Measurements from ENCODE around the gene CDCA4.
"Not testable (repeated sequence)": the region's sequence is repeated elsewhere in the genome, so short reads cannot be mapped to it uniquely, and the experiment has no call there.

The CDCA4 gene

GRCh38 chr14:105030194-105030593, 9.3 kb upstream of the CDCA4 start:
- Mint-ChIP-seq H3K9me3 (ENCODE audit: low read depth) (no peaks in the 10 kb centered on the region), H3K36me3 (peaks cover 4% of the 10 kb centered on the region), H3K4me1 (ENCODE audit: low read depth) (peaks cover 35% of the 10 kb centered on the region), H3K27ac (no peak overlapping the region), H3K4me3 (no peak overlapping the region), H3K27me3 (no peaks in the 10 kb centered on the region)

GRCh38 chr14:105029402-105029801, 8.5 kb upstream of the CDCA4 start:
- Mint-ChIP-seq H3K27me3 (no peaks in the 10 kb centered on the region), H3K4me1 (ENCODE audit: low read depth) (peaks cover 40% of the 10 kb centered on the region), H3K27ac (no peak overlapping the region), H3K9me3 (ENCODE audit: low read depth) (no peaks in the 10 kb centered on the region), H3K4me3 (no peak overlapping the region), H3K36me3 (peaks cover 4% of the 10 kb centered on the region)

- Mint-ChIP-seq H3K27me3 (no peaks in the 10 kb centered on the region), H3K4me3 (no peak overlapping the region), H3K9me3 (ENCODE audit: low read depth) (no peaks in the 10 kb centered on the region), H3K27ac (no peak overlapping the region), H3K4me1 (ENCODE audit: low read depth) (peaks cover 40% of the 10 kb centered on the region), H3K36me3 (peaks cover 4% of the 10 kb centered on the region)
These were observed 7.5 kb upstream of the CDCA4 start for GRCh38 chr14:105028251-105028927.

- H3K4me3 Mint-ChIP-seq, H3K36me3 Mint-ChIP-seq: not testable (repeated sequence)
These were observed 6.8 kb upstream of the CDCA4 start for GRCh38 chr14:105027718-105028117.

GRCh38 chr14:105026802-105027563, 6.1 kb upstream of the CDCA4 start:
- Mint-ChIP-seq H3K27ac (peak overlapping the region; percentile 74), H3K36me3 (peaks cover 5% of the 10 kb centered on the region), H3K27me3 (no peaks in the 10 kb centered on the region), H3K4me3 (no peak overlapping the region), H3K4me1 (ENCODE audit: low read depth) (peaks cover 41% of the 10 kb centered on the region), H3K9me3 (ENCODE audit: low read depth) (no peaks in the 10 kb centered on the region)

More at GRCh38 chr14:105027718-105028117, 6.8 kb upstream of the CDCA4 start:
- not testable (repeated sequence) for H3K27me3 Mint-ChIP-seq; H3K27ac Mint-ChIP-seq; H3K9me3 Mint-ChIP-seq (ENCODE audit: low read depth)
- H3K4me1 Mint-ChIP-seq (ENCODE audit: low read depth): peaks cover 41% of the 10 kb centered on the region

- H3K36me3 Mint-ChIP-seq: peaks cover 8% of the 10 kb centered on the region
- H3K4me3 Mint-ChIP-seq: peak overlapping the region; percentile 23
- no peaks in the 10 kb centered on the region for H3K9me3 Mint-ChIP-seq (ENCODE audit: low read depth)
- H3K27ac Mint-ChIP-seq: peak overlapping the region; percentile 74
- H3K27me3 Mint-ChIP-seq: no peaks in the 10 kb centered on the region
- peaks cover 46% of the 10 kb centered on the region for H3K4me1 Mint-ChIP-seq (ENCODE audit: low read depth)
These were observed 5.3 kb upstream of the CDCA4 start for GRCh38 chr14:105026033-105026785.

- Mint-ChIP-seq H3K4me1 (ENCODE audit: low read depth) (peaks cover 46% of the 10 kb centered on the region), H3K36me3 (peaks cover 8% of the 10 kb centered on the region), H3K27me3 (no peaks in the 10 kb centered on the region), H3K27ac (peak overlapping the region; percentile 74), H3K9me3 (ENCODE audit: low read depth) (no peaks in the 10 kb centered on the region), H3K4me3 (no peak overlapping the region)
These were observed 4.5 kb upstream of the CDCA4 start for GRCh38 chr14:105025429-105025828.

- Mint-ChIP-seq H3K27ac (peak overlapping the region; percentile 66), H3K9me3 (ENCODE audit: low read depth) (no peaks in the 10 kb centered on the region), H3K4me3 (peak overlapping the region; percentile 100), H3K4me1 (ENCODE audit: low read depth) (peaks cover 58% of the 10 kb centered on the region), H3K36me3 (peaks cover 10% of the 10 kb centered on the region), H3K27me3 (no peaks in the 10 kb centered on the region)
These were observed 3.1 kb upstream of the CDCA4 start for GRCh38 chr14:105023791-105024480.

- no peaks in the 10 kb centered on the region for H3K27me3 Mint-ChIP-seq
These were observed 2.3 kb upstream of the CDCA4 start for GRCh38 chr14:105023144-105023543.

GRCh38 chr14:105022276-105022670, 1.4 kb upstream of the CDCA4 start:
- Mint-ChIP-seq H3K4me1 (ENCODE audit: low read depth) (peaks cover 66% of the 10 kb centered on the region), H3K4me3 (peak overlapping the region; percentile 100), H3K9me3 (ENCODE audit: low read depth) (no peaks in the 10 kb centered on the region), H3K27ac (peak overlapping the region; percentile 97), H3K36me3 (peaks cover 8% of the 10 kb centered on the region), H3K27me3 (no peaks in the 10 kb centered on the region)

More at GRCh38 chr14:105023144-105023543, 2.3 kb upstream of the CDCA4 start:
- no peaks in the 10 kb centered on the region for H3K9me3 Mint-ChIP-seq (ENCODE audit: low read depth)
- peak overlapping the region; percentile 66 for H3K27ac Mint-ChIP-seq
- H3K36me3 Mint-ChIP-seq: peaks cover 10% of the 10 kb centered on the region
- H3K4me3 Mint-ChIP-seq: peak overlapping the region; percentile 100
- H3K4me1 Mint-ChIP-seq (ENCODE audit: low read depth): peaks cover 63% of the 10 kb centered on the region

- Mint-ChIP-seq H3K27me3 (no peaks in the 10 kb centered on the region), H3K27ac (peak overlapping the region; percentile 97), H3K36me3 (peaks cover 10% of the 10 kb centered on the region), H3K4me1 (ENCODE audit: low read depth) (peaks cover 66% of the 10 kb centered on the region), H3K9me3 (ENCODE audit: low read depth) (no peaks in the 10 kb centered on the region), H3K4me3 (peak overlapping the region; percentile 100)
These were observed 883 bp upstream of the CDCA4 start for GRCh38 chr14:105021656-105022275.

GRCh38 chr14:105019861-105020814, 745 bp downstream of the CDCA4 start:
- Mint-ChIP-seq H3K4me3 (peak overlapping the region; percentile 90), H3K36me3 (peaks cover 13% of the 10 kb centered on the region), H3K9me3 (ENCODE audit: low read depth) (no peaks in the 10 kb centered on the region), H3K27ac (peak overlapping the region; percentile 84), H3K4me1 (ENCODE audit: low read depth) (peaks cover 66% of the 10 kb centered on the region), H3K27me3 (no peaks in the 10 kb centered on the region)

GRCh38 chr14:105018414-105018813, 2.5 kb downstream of the CDCA4 start:
- Mint-ChIP-seq H3K4me3 (peak overlapping the region; percentile 14), H3K4me1 (ENCODE audit: low read depth) (peaks cover 68% of the 10 kb centered on the region), H3K27ac (no peak overlapping the region), H3K36me3 (peaks cover 11% of the 10 kb centered on the region), H3K27me3 (no peaks in the 10 kb centered on the region), H3K9me3 (ENCODE audit: low read depth) (no peaks in the 10 kb centered on the region)
